ENCODE measurements around the gene EDC3. TPM values are rescaled to one million over a fixed set of nuclear protein-coding genes. Genes with fewer than 3 reads are reported as not detected.
A peak's percentile ranks its signal among the peaks of the same experiment; 100 is the strongest.

The EDC3 gene
- total and polyA plus RNA-seq, 9 of the 15 experiments (the other 6 are each of a cell fraction or from before 2014, with no cell fraction given) = 11.7 to 63.9 (median 32.8) TPM

GRCh38 chr15:74598126-74598842 is 97.5 kb downstream of the EDC3 start (continued):
- TF ChIP-seq ZBTB34 (CRISPR knock-in tag; IDR thresholded peaks at IDR 0.05) (no peak), POLR2AphosphoS5 (IDR thresholded peaks at IDR 0.05; ENCODE audit: control insufficient read depth, insufficient read depth, low read depth, low read length) (peak; percentile 73), CREB3L1 (IDR thresholded peaks at IDR 0.05; ENCODE audit: borderline replicate concordance, low read depth) (peak; percentile 28; the same call in 1 of the 2 replicates), DNMT1 (IDR thresholded peaks at IDR 0.05) (0 out of 2 replicates have a peak, but pooled peaks have one; percentile 33), TEAD1 (CRISPR knock-in tag; IDR thresholded peaks at IDR 0.05) (no peak), ARID1B (IDR thresholded peaks at IDR 0.05) (peak; percentile 46), JUN (IDR thresholded peaks at IDR 0.05; ENCODE audit: borderline replicate concordance, low read depth, low read length) (peak; percentile 19; the same call in 1 of the 2 replicates), JUN (CRISPR knock-in tag; IDR thresholded peaks at IDR 0.05; ENCODE audit: borderline replicate concordance) (no peak), MLLT1 (IDR thresholded peaks at IDR 0.05) (peak; percentile 58 to 73; a peak in 3 of 4 replicates), HDAC2 (IDR thresholded peaks at IDR 0.05) (peak; percentile 75), FOXP4 (CRISPR knock-in tag; IDR thresholded peaks at IDR 0.05; ENCODE audit: borderline replicate concordance) (no peak), MXI1 (IDR thresholded peaks at IDR 0.05; ENCODE audit: low read depth, low read length) (no peak), RBFOX2 (IDR thresholded peaks at IDR 0.05; ENCODE audit: low read depth, low read length) (peak; percentile 86), SMARCC2 (IDR thresholded peaks at IDR 0.05; ENCODE audit: low read depth) (no peak), SMARCA4 (IDR thresholded peaks at IDR 0.05) (peak; percentile 40; the same call in 1 of the 2 replicates), CREB3 (tag; conservative IDR thresholded peaks at IDR 0.05; ENCODE audit: low read depth) (no peak), MIER1 (IDR thresholded peaks at IDR 0.05; ENCODE audit: low read depth) (peak; percentile 66; the same call in 1 of the 2 replicates), ID3 (CRISPR knock-in tag; IDR thresholded peaks at IDR 0.05) (no peak), ID3 (tag; IDR thresholded peaks at IDR 0.05) (0 out of 2 replicates have a peak, but pooled peaks have one; percentile 61)

All from K562 (cell line).